Measurements from ENCODE around the gene RBMX2. TPM values are rescaled to one million over a fixed set of nuclear protein-coding genes. Genes with fewer than 3 reads are reported as not detected.

RBMX2 gene
- total and polyA plus RNA-seq, 2 experiments from 2014 or later = 16.1 to 48.9 TPM

DNA sequence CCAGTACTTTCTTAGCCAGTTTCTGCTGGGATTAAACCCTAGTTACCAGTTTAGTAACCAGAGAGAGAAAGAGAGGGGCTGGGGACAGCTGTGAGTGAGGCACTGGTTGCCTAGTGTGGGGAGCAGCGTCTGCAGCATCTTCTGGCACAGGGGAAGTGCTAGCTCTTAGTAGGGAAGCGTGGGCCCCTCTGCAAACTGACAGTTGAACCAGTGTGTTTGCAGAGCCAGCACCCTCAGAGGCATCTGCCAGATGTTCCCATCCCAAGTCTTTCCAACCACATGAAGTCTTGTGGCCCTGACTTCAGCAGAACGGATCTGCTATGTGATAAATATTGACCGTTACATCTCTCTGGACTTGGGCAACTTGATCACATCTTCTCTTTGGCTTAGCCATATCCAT lies 15.0 kb downstream of the RBMX2 start:
- H3K9me3 Mint-ChIP-seq = no peaks in the 10 kb centered on the region
- TF ChIP-seq STAT1 (IDR thresholded peaks at IDR 0.05; ENCODE audit: unreplicated experiment) (no peak), EZH2phosphoT487 (IDR thresholded peaks at IDR 0.05; ENCODE audit: unreplicated experiment) (no peak), CREB1 (CRISPR knock-in tag; IDR thresholded peaks at IDR 0.05; ENCODE audit: low read depth) (no peak), EZH2 (IDR thresholded peaks at IDR 0.05; ENCODE audit: low read depth, unreplicated experiment) (no peak), ZNF114 (CRISPR knock-in tag; IDR thresholded peaks at IDR 0.05) (no peak), JUNB (IDR thresholded peaks at IDR 0.05; ENCODE audit: unreplicated experiment) (no peak), NANOG (IDR thresholded peaks at IDR 0.05; ENCODE audit: borderline replicate concordance) (no peak), ZNF331 (CRISPR knock-in tag; IDR thresholded peaks at IDR 0.05; ENCODE audit: low read depth) (no peak), POLR2AphosphoS5 (IDR thresholded peaks at IDR 0.05; ENCODE audit: low read depth) (no peak)
- TF ChIP-seq, protein P1, sequence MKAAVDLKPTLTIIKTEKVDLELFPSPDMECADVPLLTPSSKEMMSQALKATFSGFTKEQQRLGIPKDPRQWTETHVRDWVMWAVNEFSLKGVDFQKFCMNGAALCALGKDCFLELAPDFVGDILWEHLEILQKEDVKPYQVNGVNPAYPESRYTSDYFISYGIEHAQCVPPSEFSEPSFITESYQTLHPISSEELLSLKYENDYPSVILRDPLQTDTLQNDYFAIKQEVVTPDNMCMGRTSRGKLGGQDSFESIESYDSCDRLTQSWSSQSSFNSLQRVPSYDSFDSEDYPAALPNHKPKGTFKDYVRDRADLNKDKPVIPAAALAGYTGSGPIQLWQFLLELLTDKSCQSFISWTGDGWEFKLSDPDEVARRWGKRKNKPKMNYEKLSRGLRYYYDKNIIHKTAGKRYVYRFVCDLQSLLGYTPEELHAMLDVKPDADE (IDR thresholded peaks at IDR 0.05) = no peak
- TF ChIP-seq, protein P2, sequence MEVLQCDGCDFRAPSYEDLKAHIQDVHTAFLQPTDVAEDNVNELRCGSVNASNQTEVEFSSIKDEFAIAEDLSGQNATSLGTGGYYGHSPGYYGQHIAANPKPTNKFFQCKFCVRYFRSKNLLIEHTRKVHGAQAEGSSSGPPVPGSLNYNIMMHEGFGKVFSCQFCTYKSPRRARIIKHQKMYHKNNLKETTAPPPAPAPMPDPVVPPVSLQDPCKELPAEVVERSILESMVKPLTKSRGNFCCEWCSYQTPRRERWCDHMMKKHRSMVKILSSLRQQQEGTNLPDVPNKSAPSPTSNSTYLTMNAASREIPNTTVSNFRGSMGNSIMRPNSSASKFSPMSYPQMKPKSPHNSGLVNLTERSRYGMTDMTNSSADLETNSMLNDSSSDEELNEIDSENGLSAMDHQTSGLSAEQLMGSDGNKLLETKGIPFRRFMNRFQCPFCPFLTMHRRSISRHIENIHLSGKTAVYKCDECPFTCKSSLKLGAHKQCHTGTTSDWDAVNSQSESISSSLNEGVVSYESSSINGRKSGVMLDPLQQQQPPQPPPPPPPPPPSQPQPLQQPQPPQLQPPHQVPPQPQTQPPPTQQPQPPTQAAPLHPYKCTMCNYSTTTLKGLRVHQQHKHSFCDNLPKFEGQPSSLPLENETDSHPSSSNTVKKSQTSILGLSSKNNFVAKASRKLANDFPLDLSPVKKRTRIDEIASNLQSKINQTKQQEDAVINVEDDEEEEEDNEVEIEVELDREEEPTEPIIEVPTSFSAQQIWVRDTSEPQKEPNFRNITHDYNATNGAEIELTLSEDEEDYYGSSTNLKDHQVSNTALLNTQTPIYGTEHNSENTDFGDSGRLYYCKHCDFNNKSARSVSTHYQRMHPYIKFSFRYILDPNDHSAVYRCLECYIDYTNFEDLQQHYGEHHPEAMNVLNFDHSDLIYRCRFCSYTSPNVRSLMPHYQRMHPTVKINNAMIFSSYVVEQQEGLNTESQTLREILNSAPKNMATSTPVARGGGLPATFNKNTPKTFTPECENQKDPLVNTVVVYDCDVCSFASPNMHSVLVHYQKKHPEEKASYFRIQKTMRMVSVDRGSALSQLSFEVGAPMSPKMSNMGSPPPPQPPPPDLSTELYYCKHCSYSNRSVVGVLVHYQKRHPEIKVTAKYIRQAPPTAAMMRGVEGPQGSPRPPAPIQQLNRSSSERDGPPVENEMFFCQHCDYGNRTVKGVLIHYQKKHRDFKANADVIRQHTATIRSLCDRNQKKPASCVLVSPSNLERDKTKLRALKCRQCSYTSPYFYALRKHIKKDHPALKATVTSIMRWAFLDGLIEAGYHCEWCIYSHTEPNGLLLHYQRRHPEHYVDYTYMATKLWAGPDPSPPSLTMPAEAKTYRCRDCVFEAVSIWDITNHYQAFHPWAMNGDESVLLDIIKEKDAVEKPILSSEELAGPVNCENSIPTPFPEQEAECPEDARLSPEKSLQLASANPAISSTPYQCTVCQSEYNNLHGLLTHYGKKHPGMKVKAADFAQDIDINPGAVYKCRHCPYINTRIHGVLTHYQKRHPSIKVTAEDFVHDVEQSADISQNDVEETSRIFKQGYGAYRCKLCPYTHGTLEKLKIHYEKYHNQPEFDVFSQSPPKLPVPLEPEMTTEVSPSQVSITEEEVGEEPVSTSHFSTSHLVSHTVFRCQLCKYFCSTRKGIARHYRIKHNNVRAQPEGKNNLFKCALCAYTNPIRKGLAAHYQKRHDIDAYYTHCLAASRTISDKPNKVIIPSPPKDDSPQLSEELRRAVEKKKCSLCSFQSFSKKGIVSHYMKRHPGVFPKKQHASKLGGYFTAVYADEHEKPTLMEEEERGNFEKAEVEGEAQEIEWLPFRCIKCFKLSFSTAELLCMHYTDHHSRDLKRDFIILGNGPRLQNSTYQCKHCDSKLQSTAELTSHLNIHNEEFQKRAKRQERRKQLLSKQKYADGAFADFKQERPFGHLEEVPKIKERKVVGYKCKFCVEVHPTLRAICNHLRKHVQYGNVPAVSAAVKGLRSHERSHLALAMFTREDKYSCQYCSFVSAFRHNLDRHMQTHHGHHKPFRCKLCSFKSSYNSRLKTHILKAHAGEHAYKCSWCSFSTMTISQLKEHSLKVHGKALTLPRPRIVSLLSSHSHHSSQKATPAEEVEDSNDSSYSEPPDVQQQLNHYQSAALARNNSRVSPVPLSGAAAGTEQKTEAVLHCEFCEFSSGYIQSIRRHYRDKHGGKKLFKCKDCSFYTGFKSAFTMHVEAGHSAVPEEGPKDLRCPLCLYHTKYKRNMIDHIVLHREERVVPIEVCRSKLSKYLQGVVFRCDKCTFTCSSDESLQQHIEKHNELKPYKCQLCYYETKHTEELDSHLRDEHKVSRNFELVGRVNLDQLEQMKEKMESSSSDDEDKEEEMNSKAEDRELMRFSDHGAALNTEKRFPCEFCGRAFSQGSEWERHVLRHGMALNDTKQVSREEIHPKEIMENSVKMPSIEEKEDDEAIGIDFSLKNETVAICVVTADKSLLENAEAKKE (CRISPR knock-in tag; IDR thresholded peaks at IDR 0.05) = no peak
- TF ChIP-seq, protein P3, sequence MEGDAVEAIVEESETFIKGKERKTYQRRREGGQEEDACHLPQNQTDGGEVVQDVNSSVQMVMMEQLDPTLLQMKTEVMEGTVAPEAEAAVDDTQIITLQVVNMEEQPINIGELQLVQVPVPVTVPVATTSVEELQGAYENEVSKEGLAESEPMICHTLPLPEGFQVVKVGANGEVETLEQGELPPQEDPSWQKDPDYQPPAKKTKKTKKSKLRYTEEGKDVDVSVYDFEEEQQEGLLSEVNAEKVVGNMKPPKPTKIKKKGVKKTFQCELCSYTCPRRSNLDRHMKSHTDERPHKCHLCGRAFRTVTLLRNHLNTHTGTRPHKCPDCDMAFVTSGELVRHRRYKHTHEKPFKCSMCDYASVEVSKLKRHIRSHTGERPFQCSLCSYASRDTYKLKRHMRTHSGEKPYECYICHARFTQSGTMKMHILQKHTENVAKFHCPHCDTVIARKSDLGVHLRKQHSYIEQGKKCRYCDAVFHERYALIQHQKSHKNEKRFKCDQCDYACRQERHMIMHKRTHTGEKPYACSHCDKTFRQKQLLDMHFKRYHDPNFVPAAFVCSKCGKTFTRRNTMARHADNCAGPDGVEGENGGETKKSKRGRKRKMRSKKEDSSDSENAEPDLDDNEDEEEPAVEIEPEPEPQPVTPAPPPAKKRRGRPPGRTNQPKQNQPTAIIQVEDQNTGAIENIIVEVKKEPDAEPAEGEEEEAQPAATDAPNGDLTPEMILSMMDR (conservative IDR thresholded peaks at IDR 0.05; ENCODE audit: low read depth in 2 of 2) = no peak
- TF ChIP-seq, protein P4, sequence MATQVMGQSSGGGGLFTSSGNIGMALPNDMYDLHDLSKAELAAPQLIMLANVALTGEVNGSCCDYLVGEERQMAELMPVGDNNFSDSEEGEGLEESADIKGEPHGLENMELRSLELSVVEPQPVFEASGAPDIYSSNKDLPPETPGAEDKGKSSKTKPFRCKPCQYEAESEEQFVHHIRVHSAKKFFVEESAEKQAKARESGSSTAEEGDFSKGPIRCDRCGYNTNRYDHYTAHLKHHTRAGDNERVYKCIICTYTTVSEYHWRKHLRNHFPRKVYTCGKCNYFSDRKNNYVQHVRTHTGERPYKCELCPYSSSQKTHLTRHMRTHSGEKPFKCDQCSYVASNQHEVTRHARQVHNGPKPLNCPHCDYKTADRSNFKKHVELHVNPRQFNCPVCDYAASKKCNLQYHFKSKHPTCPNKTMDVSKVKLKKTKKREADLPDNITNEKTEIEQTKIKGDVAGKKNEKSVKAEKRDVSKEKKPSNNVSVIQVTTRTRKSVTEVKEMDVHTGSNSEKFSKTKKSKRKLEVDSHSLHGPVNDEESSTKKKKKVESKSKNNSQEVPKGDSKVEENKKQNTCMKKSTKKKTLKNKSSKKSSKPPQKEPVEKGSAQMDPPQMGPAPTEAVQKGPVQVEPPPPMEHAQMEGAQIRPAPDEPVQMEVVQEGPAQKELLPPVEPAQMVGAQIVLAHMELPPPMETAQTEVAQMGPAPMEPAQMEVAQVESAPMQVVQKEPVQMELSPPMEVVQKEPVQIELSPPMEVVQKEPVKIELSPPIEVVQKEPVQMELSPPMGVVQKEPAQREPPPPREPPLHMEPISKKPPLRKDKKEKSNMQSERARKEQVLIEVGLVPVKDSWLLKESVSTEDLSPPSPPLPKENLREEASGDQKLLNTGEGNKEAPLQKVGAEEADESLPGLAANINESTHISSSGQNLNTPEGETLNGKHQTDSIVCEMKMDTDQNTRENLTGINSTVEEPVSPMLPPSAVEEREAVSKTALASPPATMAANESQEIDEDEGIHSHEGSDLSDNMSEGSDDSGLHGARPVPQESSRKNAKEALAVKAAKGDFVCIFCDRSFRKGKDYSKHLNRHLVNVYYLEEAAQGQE (IDR thresholded peaks at IDR 0.05; ENCODE audit: unreplicated experiment) = no peak
- peaks cover 16% of the 10 kb centered on the region for H3K4me1 Mint-ChIP-seq
- Histone ChIP-seq H3K9me2 (ENCODE audit: insufficient read depth) (no peaks in the 10 kb centered on the region), H3K4me2 (no peak overlapping the region), H3K27me3 (ENCODE audit: insufficient read depth) (no peaks in the 10 kb centered on the region), H3K4me1 (ENCODE audit: insufficient read depth) (peaks cover 8% of the 10 kb centered on the region; the same call in 1 of the 2 replicates), H4K20me1 (replicated peaks; ENCODE audit: insufficient read depth) (no peaks in the 10 kb centered on the region), H2AFZ (no peak overlapping the region), H3K27ac (ENCODE audit: low read depth) (no peak overlapping the region), H3K4me3 (no peak overlapping the region), H3F3A (replicated peaks; ENCODE audit: low read depth) (no peaks in the 10 kb centered on the region), H3K79me2 (replicated peaks; ENCODE audit: insufficient read depth) (no peaks in the 10 kb centered on the region), H3K36me3 (ENCODE audit: insufficient read depth) (no peaks in the 10 kb centered on the region)
- no peak overlapping the region for H3K4me3 Mint-ChIP-seq
- no peak for DNase-seq (ENCODE audit: low spot score)
- H3K27me3 Mint-ChIP-seq (ENCODE audit: insufficient read depth, low read depth, poor library complexity) = peaks cover 2% of the 10 kb centered on the region
- ATAC-seq = no peak
- H3K27ac Mint-ChIP-seq = no peak overlapping the region
- H3K36me3 Mint-ChIP-seq (ENCODE audit: low read depth) = peaks cover 15% of the 10 kb centered on the region

Measured in GM23338 (cell line).